Mesenteric fat pad (tissue), 1 donor: ENCODE measurements around the gene SLFN14. TPM values are rescaled to one million over a fixed set of nuclear protein-coding genes. Genes with fewer than 3 reads are reported as not detected.
"Not testable (repeated sequence)": the region's sequence is repeated elsewhere in the genome, so short reads cannot be mapped to it uniquely, and the experiment has no call there.

Source experiments
- DNase-seq: peaks from one replicate; pipeline ENCODE4 v3.0.0-alpha.2; 2020; ENCODE audit warnings: low spot score
- total RNA-seq: library from RNA; stranded (reverse); fragmentation: NEBNext Ultra II Directional; extraction: Animal tissue kit (Norgen Biotek cat#: 25700); gene quantifications from one replicate; pipeline ENCODE4 v1.2.1, GENCODE V29; 2021
- donor health status: DM: yes; HTN: yes; CAD: no.

SLFN14 gene
- total RNA-seq, 1 donor from 2014 or later = not detected

DNA sequence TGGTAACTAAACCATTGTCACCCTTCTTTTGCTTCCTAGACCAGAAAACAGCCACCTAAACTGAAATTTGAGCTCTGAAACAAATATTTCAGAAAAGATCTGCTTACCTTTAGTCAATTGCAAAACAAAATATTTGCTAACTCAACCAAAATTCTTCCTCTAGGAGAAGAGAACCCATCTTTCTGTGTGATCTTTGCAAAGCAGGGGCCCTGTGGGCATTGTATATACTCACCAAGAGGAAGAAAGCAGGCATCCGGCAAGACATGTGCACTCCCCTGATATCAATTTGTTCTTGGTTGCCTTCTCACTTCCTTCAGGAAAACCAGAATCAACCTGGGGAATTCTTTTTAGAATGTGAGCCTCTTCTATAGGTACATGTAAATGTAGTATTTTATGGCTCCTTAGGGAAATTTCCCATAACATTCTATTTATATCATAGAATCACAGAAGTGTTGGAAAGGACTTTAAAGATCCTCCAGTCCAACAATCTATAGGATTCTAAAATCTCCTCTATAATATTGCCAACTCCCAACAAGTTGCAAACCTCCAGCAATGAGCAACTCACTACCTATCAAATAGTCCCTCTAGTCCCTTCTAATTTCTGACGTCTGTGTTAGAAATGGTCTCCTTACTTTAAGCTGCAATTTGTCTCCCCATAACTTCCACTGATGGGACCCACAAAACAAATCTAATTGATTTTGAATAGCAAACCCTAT is 966 bp downstream of the SLFN14 start:
- no peak for DNase-seq

DNA sequence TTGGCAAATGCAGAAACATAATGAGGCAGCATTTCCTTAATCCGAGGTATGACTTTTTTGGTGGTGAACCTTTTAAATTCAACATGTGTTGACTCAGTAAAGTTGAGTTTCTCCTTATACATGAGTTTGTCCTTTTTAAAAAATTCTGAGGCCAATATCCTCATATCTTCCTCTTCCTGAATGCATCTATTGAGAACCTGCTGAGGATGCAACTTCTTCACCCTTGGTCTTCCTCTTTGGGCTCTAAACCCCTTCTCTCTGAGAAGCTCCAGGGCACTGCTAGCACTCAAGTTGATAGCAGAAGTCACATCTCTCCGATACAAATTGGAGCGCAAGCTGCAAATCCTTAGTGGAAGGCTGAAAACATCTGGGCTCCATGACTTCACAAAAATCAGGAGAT is 3.3 kb downstream of the SLFN14 start:
- no peak for DNase-seq

DNA sequence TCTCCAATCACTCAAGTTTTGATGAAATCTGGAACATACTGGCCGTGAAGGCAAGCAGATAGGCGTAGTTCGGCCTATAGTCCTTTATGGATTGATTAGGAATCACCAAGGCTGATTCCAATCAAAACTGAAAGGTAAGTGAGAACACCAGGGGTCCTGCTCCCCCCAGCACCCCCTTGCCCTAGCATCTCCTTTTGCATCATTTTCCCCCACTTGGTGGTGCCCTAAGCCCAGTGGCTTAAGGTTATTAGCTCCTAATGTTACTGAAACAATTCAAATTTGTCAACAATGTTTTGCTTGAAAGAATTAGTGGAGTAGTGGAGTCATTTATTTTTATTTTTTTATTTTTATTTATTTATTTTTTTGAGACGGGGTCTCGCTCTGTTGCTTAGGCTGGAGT is 4.9 kb downstream of the SLFN14 start:
- no peak for DNase-seq

DNA sequence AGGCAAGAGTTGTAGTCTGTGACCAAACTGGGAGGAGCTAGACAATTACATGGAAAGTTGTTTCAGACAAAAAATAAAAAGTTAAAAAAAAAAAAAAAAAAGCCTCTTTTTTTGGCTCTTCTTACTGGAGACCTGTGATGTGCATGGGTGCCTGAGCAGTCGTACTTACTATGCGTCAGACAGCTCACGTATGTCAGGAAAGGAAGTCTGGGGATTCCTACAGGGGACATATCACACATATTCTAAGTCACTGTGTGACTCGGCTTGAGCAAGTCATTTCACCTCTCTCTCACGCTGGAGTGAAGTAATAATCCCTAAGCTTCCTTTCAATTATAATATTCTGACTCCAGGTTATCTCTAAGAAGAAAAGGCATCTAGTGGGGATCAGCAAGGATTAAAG is 6.0 kb downstream of the SLFN14 start:
- DNase-seq = no peak

DNA sequence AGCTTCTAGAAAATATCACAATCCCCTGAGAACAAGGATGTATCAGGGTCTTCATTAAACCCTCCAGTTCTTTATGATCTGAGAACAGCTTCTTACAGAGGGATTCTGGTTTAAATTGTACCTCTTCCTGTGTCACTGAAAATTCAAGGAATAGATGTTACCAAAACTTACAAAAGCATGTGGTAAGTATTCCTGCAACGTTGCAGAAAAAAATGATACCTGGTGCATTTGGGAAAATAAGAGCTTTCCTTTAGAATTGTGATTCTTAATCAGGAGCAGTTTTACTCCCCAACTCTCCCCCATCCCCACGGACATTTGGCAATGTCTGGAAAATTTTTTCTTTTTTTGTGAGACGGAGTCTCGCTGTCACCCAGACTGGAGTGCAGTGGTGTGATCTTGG is 7.3 kb downstream of the SLFN14 start:
- DNase-seq = no peak

DNA sequence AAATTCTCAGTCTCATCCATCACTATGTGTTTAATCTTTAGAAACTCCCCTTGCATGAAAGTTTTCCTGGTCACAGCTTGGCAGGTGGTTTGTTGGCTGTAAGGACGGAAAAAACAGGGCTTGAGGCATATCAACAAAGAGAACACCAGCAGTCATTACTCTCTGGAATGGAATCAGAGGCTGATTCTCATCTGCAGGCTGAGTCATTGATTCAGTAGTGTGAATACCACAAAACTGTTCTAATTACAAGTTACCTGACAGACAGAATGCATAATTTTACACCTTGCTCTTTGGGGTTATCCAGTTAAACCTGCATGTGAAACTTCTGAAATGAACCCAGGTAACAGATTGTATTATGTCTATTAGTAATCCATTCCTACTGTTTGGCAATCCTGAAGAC is 11.6 kb downstream of the SLFN14 start:
- DNase-seq = no peak

DNA sequence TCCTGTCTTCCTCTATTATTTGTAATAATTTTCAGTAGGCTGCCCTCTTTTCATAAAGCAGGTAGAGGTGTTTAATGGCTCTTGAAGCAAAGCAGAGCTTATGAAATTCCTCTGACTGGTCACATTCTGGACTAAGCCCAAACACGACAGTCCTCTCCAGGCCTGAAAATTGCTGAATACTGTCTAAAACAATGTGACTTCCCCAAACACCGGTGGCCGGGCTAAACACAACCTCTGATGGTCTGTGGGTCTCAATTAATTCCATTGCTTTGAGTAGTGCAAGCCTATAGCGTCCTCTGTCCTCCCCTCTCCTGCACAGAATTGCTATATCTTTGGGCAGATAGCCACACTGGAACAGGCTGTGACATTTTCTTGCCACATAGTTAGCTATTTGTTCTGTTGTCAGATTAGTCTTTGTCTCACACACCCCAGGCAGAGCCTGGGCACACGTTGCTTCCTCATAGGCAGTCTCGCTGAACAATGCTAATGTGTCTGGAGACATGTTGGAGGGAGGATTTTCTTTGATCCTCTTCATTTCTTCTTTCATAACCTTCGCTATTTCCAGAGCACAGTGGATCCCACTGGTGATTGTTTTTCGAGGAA is 12.3 kb downstream of the SLFN14 start:
- DNase-seq = no peak

DNA sequence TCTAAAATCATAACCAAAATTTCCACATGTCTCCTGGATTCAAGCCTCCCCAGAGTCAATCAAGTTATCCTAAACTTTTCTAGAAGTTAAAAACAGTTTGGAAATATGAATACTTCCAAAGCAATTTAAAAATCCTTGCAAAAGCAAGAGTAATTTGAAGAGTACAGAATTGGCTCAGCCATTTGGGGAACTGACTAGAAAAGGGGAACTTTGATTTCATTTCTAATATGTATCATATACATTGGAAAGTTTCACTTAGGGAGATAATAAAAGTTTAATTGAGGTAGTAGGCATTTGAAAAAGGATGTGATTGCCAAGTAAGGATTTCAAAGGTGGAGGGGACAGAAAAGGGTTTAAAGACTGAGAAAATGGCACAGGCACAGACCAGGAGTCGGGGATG is 14.1 kb downstream of the SLFN14 start:
- DNase-seq = no peak

DNA sequence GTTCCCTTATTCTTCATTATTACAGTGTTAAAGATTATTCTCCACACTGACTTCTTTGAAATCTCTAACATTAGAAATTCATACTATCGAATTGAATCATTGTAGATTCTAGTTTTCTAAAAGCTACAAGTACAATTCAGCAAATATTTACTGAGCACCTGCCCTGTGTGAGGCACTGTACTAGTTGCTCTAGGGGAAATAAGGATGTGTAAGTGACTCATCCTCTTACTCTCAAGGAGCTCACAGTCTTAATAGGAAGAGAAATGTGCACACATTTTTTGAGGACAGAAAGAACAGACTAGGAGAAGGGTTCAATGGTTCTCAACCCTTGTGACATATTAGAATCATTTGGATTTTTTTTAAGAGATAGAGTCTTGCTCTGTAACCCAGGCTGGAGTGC is 15.5 kb downstream of the SLFN14 start:
- DNase-seq = no peak

DNA sequence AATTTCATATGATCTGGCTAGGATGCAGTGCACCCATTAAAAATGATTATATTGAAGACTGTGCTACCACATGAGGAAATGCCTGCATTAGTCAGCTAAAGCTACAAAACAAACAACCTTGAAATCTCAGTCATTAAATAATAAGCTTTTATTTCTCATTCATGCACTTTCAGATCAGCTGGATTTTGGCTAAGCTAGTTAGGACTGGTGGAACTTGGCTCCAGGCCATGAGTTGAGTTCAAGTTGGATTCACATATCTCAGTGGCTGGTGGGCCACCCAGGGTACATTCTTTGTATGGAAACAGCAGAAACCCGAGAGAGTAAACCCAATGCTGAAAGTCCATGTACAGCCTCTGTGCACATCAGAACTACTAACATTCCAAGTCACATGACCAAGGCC is 16.8 kb downstream of the SLFN14 start:
- no peak for DNase-seq

DNA sequence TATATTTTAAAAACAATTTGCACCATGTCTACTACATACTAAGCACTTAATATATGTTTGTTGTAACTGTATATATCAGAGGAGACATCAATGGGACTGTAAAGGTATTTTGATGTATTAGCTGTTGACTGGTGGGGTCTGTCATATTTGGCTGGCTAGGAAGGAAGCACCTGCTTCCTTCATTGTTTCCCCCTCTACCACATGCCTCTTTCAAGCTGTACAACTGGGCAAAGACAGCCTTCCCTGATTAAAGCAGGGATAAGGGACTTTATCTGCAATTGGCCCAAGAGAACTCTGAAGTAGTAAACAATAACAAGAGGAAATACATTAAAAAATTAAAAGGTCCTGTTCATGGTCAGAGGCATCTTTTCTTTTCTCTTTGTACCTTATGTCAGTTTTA is 17.6 kb downstream of the SLFN14 start:
- no peak for DNase-seq

DNA sequence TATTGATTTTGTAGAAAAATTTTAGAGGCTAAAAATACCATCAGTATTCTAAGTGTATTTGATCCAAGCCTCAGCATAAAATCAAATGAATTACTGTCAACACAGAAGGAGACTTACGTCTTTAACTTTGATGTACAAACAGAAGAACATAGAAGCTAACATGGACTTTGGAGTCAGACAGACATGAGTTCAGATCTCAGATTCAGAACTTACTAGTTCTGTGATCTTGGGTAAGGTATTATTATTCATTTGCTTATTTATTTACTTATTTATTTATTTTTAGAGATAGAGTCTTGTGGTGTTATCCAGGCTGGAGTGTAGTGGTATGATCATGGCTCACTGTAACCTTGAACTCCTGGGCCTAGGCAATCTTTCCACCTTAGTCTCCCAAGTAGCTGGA is 19.2 kb downstream of the SLFN14 start:
- DNase-seq = no peak

DNA sequence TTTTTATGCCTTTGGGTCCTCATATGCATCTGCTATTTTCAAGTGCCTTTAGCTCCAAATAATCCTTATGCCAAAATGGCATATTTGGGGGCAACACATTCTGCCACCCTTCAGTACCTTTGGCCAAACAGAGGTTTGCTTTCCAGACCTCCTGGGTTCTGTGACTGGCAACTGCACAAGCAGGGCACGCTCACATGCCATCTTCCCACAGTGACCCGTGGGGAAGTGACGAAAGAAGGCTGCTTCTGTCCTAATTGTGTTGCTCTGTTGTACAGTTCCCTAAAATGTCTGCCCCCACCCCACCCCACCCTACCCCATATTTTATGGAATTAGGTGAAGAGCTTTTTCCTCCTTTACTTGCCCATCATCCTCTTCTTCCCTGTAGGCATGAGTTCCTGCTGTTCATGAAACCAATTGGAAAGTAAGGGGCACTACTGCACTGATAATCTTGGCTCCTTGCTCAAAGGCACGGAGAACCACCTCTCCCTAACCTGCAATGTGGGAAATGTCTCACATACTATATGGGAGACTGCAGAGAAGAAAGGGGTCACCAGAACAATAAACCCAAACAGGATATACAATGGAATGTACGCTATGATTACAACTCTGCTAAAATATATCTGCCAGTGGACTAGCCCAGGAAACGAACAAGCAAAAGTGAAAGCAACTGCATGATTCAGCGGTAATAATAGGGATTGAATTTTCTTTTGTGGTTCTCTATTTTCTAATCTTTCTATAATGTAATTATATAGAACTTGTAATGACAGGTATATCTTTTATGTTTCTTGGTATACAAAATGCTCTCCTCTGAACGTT is 19.8 kb downstream of the SLFN14 start:
- DNase-seq = no peak

DNA sequence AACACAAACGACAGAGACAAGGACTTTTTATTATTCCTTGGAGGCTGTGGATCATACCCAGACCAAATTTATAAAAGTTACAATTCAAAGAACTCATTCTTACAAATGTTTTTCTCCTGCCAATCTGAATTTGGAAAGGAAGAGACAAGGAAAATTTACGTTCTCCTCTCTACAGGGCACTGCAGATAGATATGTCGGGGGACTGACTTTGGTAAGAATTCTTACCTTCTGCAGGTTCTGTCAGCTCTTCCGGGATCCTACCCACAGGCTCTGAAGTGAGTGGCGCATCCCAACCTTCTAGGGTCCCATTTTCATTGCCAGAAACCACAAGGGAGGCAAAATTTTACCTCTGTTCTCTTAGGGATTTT is 21.0 kb downstream of the SLFN14 start:
- no peak for DNase-seq

DNA sequence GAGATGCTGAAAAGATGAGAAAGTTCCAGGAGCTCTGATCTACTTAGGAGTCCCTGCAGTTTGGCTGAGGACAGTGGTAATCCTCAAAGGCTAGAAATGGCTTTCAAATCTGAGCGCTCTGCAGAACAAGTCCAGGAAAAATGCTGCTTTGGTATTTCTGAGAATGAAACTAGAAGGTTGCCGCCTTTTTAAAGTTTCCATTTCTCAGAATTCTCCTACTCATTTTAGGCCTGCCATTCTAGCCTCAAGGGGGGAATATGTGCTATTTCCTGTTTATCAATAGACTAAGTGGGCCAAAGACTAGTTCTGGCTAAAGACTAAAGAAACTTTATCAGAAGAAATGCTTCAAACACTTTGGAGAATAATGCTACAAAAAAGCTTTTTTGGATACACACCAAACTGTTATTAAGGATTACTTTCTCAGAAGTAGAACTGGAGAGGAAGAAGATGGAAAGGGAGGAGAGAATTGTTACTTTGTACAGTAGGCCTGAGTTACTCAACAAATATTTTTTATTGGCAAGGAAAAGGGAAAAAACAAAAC is 22.9 kb downstream of the SLFN14 start, which contains the start of gene SLFN12L:
SLFN12L (minus strand) TSS at position 78 of the 541 bp plus-strand sequence. CDS start 15,314 bp downstream, outside the sequence.
- no peak for DNase-seq

DNA sequence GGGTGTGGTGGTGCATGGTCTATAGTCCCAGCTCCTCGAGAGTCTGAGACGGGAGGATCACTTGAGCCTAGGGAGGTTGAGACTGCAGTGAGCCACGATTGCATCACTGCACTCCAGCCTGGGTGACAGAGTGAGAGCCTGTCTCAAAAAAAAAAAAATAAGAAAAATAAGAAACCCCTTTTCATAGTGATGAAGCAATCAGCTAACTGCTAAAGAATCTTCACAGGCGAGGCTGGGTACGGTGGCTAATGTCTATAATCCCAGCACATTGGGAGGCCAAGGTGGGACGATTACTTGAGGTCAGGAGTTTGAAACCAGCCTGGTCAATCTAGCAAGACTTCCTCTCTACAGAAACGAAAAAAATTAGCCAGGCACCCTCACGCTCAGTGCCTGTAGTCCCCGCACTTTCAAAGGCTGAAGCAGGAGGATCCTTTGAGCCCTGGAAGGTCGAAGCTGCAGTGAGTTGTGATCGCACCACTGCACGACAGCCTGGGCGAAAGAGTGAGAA is 23.9 kb downstream of the SLFN14 start:
- DNase-seq = no peak

DNA sequence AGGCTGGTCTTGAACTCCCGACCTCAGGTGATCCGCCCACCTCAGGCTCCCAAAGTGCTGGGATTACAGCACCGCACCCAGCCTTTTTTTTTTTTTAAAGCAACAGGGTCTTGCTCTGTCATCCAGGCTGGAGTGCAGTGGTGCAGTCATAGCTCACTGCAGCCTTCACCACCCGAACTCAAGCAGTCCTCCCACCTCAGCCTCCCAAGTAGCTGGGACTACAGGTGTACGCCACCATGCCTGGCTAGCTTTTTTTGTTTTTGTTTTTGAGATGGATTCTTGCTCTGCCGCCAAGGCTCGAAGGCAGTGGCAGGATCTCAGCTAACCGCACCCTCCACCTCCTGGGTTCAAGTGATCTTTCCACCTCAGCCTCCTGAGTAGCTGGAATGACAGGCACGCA is 25.2 kb downstream of the SLFN14 start:
- DNase-seq = not testable (repeated sequence)

DNA sequence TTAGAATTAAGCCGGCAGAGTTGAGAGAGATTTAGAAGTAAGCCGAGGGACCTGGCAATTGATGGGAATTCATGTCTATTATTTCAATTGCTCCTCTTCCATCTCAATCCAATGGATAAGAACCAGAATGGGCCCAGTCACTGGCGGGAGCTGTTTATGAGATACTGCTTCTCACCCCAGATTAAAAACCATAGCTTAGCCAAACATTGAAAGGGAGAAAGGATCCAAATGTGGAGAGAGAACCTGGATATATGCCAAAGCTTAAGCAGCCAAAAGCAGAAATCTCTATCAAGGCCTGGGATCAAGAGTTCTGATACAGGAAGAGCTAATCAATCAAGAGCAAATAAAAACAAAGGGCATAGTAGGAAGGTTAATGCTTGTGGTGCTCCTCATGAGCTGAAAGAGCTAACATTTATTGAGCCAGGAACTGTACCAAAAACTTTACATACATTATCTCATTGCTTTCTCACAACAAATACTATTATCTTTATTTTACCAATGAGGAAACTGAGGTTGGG is 26.0 kb downstream of the SLFN14 start:
- DNase-seq = no peak

DNA sequence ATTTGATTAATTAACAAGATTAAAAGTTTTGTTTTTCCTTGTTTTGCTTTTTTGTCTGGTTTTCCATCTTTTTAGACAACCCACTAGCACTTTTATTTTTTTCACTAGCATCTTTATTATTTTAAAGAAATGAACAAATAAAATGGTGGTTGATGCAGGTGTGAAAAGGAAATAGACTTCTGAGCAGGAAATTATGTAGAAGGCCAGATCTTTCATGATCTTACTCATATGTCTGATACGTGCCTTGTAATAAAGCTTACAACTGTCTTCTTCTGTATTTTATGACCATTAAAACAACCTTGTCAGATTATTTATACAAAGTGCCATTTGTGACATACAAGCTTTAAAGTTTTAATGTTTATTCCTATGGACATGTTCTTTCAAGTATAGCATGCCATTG is 29.5 kb downstream of the SLFN14 start:
- no peak for DNase-seq

DNA sequence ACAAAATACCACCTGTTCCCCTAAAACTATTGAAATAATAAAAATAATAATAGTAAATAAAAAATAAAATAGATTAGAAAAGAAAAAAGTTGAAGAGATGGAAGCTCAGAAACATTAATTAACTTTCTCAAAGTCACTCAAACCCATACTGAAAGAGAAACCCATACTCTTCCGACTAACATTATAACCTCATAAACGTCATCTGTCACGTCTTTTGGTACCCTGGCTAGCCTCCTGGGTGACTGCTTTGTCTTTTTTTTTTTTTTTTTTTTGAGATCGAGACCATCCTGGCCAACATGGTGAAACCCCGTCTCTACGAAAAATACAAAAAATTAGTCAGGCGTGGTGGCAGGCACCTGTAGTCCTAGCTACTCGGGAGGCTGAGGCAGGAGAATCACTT is 30.8 kb downstream of the SLFN14 start:
- no peak for DNase-seq

DNA sequence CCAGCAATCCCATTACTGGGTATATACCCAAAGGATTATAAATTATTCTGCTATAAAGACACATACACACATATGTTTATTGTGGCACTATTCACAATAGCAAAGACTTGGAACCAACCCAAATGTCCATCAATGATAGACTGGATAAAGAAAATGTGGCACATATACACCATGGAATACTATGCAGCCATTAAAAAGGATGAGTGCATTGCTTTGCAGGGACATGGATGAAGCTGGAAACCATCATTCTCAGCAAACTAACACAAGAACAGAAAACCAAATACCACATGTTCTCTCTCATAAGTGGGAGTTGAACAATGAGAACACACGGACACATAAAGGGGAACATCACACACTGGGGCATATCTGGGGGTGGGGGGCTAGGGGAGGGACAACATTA is 31.3 kb downstream of the SLFN14 start:
- not testable (repeated sequence) for DNase-seq

DNA sequence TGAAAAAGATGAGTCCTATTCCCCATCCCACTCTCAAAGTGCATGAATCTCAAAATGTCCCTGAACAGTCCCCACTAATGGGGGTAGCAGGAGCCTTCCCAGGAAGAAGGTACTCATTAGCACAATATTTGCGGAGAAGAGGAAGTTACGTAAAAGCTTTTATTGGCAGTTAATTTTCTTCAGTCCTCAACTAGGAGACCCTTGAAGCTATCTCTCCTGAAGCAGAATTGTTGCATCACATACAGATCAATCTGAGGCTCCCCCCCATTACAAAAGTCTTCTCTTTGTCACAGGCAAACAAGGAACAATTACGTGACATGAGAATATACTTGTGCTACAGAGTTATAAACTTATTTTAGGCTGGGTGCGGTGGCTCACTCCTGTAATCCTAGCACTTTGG is 37.3 kb downstream of the SLFN14 start:
- no peak for DNase-seq
